GM18499 (cell line): ENCODE measurements around the gene N4BP2L1.
"Not testable (repeated sequence)": the region's sequence is repeated elsewhere in the genome, so short reads cannot be mapped to it uniquely, and the experiment has no call there.

Experiments used
- ATAC-seq: cut with Tn5 transposase; IDR thresholded peaks from one replicate; pipeline ENCODE4 v1.9.1; 2021; ENCODE audit warnings: moderate number of reproducible peaks; ENCODE audit not compliant: insufficient read depth, unreplicated experiment

The N4BP2L1 gene

DNA sequence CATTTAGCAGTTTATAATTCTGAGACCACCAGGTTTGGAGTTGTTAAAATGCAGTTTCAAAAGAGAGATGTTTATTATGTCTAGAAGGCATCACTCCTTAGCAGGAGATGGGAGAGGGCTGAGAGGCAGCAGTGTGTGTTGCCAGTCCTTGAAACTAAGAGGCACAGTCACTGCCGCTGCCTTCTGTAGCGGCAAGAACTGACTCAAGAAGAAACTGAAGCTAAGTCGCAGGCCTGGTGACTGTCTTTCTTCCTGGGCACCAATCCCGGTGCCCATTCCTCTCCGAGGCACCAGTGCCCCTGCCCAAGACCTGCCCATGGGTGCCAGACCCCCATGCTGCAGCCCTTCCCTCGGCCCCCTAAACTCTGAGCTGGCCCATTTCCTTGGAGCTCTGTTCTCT, 20.1 kb downstream of the N4BP2L1 start:
- peak; percentile 77 for ATAC-seq

DNA sequence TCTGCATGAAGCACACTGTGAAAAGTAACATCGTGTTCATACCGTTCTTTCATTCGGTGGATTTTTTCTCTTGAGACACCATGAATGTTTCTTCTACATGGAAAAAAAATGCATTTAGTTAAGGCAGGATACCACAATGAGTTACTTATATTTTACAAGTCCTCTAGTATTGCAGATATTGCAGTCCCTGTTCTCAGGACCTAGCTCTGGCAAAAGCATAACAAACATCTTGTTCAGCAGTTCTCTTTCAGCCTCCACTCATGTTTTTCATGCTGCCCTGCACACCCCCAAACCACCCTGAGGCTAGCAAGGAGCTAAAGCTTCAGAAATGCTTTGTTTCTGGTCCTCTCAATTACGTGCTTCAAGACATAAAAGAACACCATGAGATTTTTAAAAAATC, 24.8 kb downstream of the N4BP2L1 start:
- no peak for ATAC-seq

DNA sequence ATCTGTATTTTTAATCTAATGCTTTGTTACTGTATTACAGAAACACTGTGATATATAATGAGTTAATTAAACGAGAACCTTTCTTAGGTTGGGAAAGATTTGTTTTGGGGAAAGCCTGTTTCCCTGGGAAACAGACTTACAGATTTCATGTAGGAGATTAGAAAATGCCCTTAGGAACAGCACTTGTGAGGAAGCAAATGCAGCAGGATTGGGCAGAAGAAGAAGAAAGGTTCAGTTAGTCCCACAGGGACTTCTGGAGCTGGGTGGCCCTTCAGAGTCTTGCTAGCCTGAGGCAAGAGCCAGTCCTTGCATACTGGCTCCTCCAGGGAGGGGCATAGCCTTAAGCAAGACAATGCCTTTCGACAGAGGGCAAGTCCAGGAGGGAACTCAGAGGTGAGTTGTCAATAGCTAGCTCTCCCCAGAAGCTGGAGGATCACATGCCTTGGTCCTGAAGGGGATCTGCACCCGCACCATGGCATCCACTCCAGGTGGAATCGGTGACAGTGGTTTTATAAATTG, 36.8 kb downstream of the N4BP2L1 start:
- no peak for ATAC-seq

DNA sequence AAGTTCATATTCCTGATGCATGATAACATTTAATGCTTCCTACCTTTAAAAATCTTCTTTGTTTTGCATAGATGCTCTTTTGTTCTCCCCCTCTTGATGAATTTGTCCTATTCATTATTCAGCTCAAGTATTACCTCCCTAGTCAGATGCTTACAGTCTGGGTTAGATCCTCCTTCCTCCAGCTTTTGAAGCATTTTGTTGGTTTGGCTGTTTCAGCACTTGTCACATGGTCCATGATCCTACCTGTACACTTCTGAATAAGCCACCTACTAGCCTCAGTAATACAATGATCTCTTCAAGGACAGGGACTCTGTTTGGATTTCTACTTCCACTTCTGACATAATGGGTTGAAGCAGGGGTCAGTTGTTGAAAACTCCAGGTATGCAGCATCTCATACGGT, 37.4 kb downstream of the N4BP2L1 start:
- no peak for ATAC-seq

DNA sequence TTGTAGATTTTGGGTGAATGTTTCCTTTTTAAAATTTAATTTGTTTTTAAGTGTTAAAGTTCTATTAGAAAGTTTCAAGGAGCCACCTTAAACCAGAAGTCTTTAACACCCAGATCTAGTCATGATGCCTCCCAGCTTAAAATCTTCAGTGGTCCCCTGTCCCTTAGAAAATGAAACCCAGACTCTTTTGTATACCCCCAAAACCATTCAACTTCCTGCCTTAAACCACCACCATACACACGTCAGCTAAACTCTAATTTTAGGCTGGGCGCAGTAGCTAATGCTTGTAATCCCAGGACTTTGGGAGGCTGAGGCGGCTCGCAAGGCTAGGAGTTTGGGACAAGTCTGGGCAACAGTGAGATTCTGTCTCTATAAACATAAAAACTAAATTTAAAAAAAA, 37.9 kb downstream of the N4BP2L1 start:
- no peak for ATAC-seq

DNA sequence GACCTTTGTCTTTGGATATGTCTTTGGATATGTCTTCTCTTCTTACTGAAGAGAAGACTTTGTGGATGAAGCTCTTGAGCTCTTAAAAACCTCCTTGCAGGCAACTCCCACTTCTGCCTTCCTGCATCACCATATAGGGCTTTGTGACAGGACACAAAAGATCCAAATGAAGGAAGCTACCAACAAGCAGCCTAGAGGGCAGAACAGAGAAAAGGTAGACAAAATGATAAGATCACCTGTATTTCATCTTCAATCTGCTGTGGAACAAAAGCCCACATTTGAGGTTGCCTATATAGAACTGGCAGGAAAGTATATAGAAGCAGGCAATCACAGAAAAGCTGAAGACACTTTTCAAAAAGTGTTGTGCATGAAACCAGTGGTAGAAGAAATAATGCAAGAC, 42.5 kb downstream of the N4BP2L1 start:
- ATAC-seq, result no peak

DNA sequence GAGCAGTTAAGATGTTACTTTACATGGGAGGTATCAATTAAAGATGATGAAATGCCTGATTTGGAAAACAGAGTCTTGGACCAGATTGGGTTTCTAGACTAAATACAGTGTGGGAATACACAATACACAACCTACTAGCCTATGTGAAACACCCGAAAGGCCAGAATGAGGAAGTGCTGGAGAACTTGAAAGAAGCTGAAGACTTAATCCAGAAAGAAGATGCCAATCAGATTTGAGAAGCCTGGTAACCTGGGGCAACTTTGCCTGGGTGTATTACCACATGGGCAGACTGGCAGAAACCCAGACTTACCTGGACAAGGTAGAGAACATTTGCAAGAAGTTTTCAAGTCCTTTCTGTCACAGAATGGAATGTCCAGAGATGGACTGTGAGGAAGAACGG, 43.2 kb downstream of the N4BP2L1 start:
- no peak for ATAC-seq

DNA sequence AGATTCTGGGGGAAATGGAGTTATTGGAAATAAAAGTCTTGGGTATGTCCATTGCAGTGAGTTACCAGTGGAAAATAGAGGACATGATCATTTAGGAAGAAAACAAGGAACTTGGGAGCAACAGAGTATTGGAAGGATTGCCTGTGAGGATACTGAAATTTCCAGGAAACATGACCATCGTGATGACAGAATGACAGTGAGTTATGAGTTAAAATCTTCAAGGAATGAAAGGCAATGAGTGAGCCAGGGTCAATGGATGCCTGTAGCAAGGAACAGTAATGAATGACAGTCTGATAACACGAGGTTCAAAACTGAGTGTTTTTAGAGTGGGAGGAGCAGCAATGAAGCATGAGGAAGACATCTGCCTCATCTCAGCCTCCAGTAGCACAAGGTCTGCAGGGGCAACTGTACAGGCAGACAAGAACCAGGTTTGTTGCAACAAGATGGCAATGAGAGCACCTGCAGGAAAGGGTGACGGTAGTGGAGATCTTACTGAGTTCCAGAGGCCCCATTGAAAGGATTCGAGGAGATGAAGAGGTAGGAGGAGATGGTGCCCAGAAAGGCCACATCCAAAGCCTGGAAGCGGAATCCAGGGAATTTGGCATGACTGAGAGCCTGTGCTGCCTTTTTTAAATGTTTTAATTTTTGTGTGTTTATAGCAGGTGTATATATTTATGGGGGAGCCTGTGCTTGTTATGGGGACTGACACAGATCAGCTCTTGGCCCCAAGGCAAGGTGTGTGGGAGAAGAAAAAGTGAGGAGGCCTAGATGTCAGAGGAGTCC, 43.9 kb downstream of the N4BP2L1 start:
- ATAC-seq, result no peak

DNA sequence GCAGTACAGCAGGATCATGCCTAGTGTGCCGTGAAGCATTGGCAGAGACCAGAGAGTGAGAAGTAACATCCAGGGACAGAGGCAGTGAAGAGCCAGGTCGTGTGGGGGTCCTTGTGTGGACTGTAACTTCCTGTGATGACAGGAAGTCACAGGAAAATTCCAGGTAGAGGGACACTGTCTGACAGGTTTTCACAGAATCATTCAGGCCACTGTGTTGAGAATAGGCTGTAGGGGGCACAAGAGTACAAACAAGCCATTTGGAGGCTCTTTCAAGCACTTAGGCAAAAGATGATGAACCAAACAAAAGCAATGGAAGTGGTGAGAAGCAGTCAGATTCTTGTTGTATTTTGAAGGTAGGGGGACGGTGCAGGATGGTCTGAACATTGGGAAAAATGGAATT, 46.4 kb downstream of the N4BP2L1 start:
- ATAC-seq, result no peak

DNA sequence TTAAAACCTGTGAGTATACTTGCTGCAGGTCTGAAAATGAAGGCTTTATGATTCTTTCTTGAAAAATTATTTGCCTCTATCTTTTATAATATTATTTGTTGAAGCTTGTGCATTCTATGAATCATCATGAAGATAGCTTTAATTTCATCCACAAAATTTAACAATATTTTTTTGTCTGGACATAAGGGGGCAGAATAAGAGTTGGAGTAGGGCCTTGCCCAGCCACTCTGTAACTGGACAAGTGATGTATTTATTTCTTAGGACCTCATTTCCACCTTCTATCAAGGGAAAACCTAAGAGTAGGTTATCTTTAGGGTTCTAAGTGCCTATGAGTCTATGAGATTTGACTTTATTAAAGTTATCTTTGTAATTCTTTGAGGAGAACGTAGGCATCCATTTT, 49.9 kb downstream of the N4BP2L1 start:
- ATAC-seq, result no peak

DNA sequence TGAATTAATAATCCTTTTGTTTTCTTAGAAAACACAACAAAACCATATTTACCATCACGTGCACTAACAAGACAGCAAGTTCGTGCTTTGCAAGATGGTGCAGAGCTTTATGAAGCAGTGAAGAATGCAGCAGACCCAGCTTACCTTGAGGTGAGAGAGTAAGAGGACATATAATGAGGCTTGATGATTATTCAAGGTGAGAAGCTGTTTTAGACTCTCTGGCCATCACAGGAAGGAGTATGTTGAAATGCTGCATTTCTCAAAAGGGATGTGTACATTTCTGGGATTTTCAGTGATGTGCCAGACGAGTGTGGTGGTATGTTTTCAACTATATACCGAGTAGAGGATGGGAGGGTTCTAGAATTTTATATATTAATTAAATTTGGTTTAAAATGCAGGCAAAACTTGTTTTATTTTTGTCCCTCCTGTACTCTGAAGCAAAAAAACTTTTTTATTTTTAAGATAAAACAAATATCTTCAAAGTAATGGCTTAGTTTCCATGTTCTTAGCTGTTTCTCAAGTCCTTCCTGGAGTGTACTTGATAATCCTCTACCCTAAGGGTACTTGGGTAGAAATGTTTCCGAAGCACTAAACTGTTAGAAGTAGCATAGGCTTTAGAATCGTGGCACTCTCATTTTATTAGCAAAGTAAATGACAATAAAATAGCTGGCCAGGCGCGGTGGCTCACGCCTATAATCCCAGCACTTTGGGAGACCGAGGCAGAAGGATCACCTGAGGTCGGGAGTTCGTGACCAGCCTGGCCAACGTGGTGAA, 51.1 kb downstream of the N4BP2L1 start:
- no peak for ATAC-seq

DNA sequence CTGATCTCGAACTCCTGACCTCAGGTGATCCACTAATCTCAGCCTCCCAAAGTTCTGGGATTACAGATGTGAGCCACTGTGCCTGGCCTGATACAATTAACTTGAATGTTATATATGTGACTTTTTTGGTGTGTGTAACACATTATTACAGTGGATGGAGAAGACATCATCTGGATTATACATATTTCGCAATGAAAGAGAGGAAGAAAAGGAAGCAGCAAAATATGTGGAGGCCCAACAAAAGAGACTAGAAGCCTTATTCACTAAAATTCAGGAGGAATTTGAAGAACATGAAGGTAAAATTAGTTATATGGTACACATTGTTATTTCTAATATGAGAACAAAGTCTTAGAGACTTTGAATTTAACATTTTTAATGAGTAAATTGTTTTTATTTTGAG, 57.1 kb downstream of the N4BP2L1 start:
- ATAC-seq, result no peak

DNA sequence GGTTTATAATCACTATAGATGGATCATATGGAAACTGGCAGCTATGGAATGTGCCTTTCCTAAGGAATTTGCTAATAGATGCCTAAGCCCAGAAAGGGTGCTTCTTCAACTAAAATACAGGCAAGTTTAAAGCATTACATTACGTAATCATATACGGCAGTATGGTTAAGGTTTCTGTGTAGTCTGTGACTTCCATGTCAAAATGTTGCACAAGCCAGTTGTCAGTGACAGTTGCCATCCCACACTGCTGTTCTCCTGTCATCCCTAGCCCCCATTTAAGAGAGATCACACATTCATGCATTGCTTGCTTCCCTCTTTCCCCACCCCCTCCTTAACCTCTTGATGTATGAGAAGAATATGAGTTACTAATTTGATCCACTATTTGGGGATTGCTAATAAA, 65.4 kb downstream of the N4BP2L1 start:
- no peak for ATAC-seq

DNA sequence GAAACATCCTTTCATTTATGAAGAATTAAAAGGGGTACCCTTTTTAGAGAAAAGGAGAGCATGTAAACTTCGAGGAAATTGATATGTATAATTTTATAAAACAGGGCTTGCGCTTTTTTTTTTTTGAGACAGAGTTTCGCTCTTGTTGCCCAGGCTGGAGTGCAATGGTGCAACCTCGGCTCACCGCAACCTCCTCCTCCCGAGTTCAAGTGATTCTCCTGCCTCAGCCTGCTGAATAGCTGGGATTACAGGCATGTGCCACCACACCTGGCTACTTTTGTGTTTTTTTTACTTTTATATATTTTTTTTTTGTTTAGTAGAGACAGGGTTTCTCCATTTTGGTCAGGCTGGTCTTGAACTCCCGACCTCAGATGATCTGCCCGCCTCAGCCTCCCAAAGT, 72.0 kb downstream of the N4BP2L1 start:
- ATAC-seq, result not testable (repeated sequence)

DNA sequence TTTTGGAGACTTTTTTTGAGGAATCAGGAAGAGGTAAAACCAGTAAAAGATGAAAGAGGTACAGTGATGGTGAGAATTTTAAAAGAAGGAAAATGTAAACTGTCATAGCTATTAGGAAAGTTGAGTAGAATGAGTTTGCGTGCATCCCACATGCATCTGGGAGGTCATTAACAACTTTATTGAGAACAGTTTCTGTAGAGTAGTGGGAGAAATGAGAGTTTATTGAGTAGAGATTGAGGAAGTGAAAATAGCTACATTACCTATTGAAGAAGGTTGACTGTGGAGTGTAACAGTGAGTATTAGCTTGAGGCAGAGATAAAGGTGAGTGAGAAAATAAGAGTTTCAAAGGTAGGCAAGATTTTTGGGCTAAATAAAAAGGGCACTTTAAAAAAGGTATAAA, 73.9 kb downstream of the N4BP2L1 start:
- ATAC-seq, result no peak

DNA sequence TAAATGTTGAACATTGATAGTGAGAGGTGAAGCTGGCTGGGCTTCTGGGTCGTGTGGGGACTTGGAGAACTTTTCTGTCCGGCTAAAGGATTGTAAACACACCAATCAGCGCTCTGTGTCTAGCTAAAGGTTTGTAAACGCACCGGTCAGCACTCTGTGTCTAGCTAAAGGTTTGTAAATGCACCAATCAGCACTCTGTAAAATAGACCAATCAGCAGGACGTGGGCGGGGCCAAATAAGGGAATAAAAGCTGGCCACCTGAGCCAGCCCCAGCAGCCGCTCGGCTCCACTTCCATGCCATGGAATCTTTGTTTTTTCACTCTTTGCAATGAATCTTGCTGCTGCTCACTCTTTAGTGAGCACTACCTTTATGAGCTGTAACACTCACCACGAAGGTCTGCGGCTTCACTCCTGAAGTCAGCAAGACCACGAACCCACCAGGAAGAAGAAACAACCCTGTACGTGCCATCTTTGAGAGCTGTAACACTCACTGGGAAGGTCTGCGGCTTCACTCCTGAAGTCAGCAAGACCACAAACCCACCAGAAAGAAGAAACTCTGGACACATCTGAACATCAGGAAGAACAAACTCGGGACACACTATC, 77.0 kb downstream of the N4BP2L1 start:
- not testable (repeated sequence) for ATAC-seq
